WTC11 (cell line): ENCODE results near the gene SPACA7. TPM values are rescaled to one million over a fixed set of nuclear protein-coding genes. Genes with fewer than 3 reads are reported as not detected.

Experiments used
- ATAC-seq: fragments of 200-7000 bp; cut with Tn5 transposase; 2 replicates; pipeline ENCODE4 v1.10.0; 2021; ENCODE audit warnings: mild to moderate bottlenecking, moderate library complexity
- CTCF ChIA-PET: fragments of 300-600 bp; sonication (Branson Sonifier 250); formaldehyde crosslinking; loops from one replicate; lab custom pipeline; 2021; ENCODE audit warnings: antibody characterized with exemption; lab: Charles Lee
- POLR2A ChIA-PET: fragments of 350-600 bp; sonication (Branson Sonifier 250); formaldehyde crosslinking; loops from one replicate; lab custom pipeline; 2021; ENCODE audit warnings: antibody characterized with exemption; lab: Charles Lee
- DNase-seq: peaks from one replicate; pipeline ENCODE4 v3.0.0; 2021; ENCODE audit warnings: low spot score
- H3K27ac Mint-ChIP-seq: 2 replicates; pipeline ENCODE4 v1.8.0; 2021; ENCODE audit warnings: mixed read lengths
- H3K27me3 Mint-ChIP-seq: 2 replicates; pipeline ENCODE4 v1.8.0; 2021; ENCODE audit warnings: low read depth, mild to moderate bottlenecking, moderate library complexity, mixed read lengths
- H3K36me3 Mint-ChIP-seq: 2 replicates; pipeline ENCODE4 v1.8.0; 2021; ENCODE audit warnings: mixed read lengths
- H3K4me1 Mint-ChIP-seq: 2 replicates; pipeline ENCODE4 v1.8.0; 2022; ENCODE audit warnings: mixed read lengths
- H3K4me3 Mint-ChIP-seq: 2 replicates; pipeline ENCODE4 v1.8.0; 2021; ENCODE audit warnings: mild to moderate bottlenecking, moderate library complexity, mixed read lengths
- H3K9me3 Mint-ChIP-seq: 2 replicates; pipeline ENCODE4 v1.8.0; 2021; ENCODE audit warnings: mixed read lengths
- E2F1 ChIP-seq: sonication (generic); formaldehyde crosslinking; IDR thresholded peaks from 2 replicates; pipeline ENCODE4 v1.8.0; 2022; ENCODE audit warnings: mild to moderate bottlenecking, missing genetic modification reagents
- ELF4 ChIP-seq: sonication (generic); formaldehyde crosslinking; IDR thresholded peaks from 2 replicates; pipeline ENCODE4 v1.8.1; 2022; ENCODE audit warnings: low read depth, mild to moderate bottlenecking, moderate library complexity, missing genetic modification reagents
- FOXP1 ChIP-seq: sonication (generic); formaldehyde crosslinking; IDR thresholded peaks from 2 replicates; pipeline ENCODE4 v1.8.0; 2022; ENCODE audit warnings: missing genetic modification reagents, mild to moderate bottlenecking, moderate library complexity, borderline replicate concordance
- GTF2I ChIP-seq: fragments of 250-450 bp; sonication (Bioruptor Pico); conservative IDR thresholded peaks from 2 replicates; pipeline ENCODE4 v1.4.0; 2021; ENCODE audit warnings: mild to moderate bottlenecking
- HMGXB4 ChIP-seq: sonication (generic); formaldehyde crosslinking; IDR thresholded peaks from 2 replicates; pipeline ENCODE4 v1.8.1; 2023; ENCODE audit warnings: mild to moderate bottlenecking, moderate library complexity, missing genetic modification reagents
- MYBL2 ChIP-seq: sonication (generic); formaldehyde crosslinking; IDR thresholded peaks from 2 replicates; pipeline ENCODE4 v1.8.1; 2023; ENCODE audit warnings: mild to moderate bottlenecking, moderate library complexity, missing genetic modification reagents
- PRDM15 ChIP-seq: sonication (generic); formaldehyde crosslinking; IDR thresholded peaks from 2 replicates; pipeline ENCODE4 v1.8.0; 2022; ENCODE audit warnings: missing genetic modification reagents
- SMAD3 ChIP-seq: sonication (generic); formaldehyde crosslinking; IDR thresholded peaks from 2 replicates; pipeline ENCODE4 v1.8.0; 2022; ENCODE audit warnings: missing genetic modification reagents, mild to moderate bottlenecking, borderline replicate concordance
- SOX15 ChIP-seq: fragments of 250-450 bp; sonication (Bioruptor Pico); IDR thresholded peaks from 2 replicates; pipeline ENCODE4 v1.9.0; 2021; ENCODE audit warnings: mild to moderate bottlenecking
- TP53 ChIP-seq: sonication (generic); formaldehyde crosslinking; IDR thresholded peaks from 2 replicates; pipeline ENCODE4 v1.8.1; 2023; ENCODE audit warnings: mild to moderate bottlenecking, missing genetic modification reagents
- ZBTB21 ChIP-seq: sonication (generic); formaldehyde crosslinking; IDR thresholded peaks from 2 replicates; pipeline ENCODE4 v1.8.1; 2023; ENCODE audit warnings: mild to moderate bottlenecking, missing genetic modification reagents, borderline replicate concordance
- ZBTB43 ChIP-seq: sonication (generic); formaldehyde crosslinking; IDR thresholded peaks from 2 replicates; pipeline ENCODE4 v1.8.1; 2023; ENCODE audit warnings: mild to moderate bottlenecking, missing genetic modification reagents
- ZNF232 ChIP-seq: sonication (generic); formaldehyde crosslinking; IDR thresholded peaks from 2 replicates; pipeline ENCODE4 v1.8.0; 2022; ENCODE audit warnings: mild to moderate bottlenecking, missing genetic modification reagents
- ZNF423 ChIP-seq: fragments of 250-450 bp; sonication (Bioruptor Pico); IDR thresholded peaks from 2 replicates; pipeline ENCODE4 v2.1.2; 2022; ENCODE audit warnings: mild to moderate bottlenecking, moderate library complexity
- ZNF512 ChIP-seq: sonication (generic); formaldehyde crosslinking; IDR thresholded peaks from 2 replicates; pipeline ENCODE4 v1.8.1; 2022; ENCODE audit warnings: missing genetic modification reagents, borderline replicate concordance
- total RNA-seq: library from RNA; stranded (reverse); gene quantifications from 3 replicates; pipeline ENCODE4 v1.2.3, GENCODE V29; 2021

The SPACA7 gene
- total RNA-seq, 1 experiment from 2014 or later, result not detected

DNA sequence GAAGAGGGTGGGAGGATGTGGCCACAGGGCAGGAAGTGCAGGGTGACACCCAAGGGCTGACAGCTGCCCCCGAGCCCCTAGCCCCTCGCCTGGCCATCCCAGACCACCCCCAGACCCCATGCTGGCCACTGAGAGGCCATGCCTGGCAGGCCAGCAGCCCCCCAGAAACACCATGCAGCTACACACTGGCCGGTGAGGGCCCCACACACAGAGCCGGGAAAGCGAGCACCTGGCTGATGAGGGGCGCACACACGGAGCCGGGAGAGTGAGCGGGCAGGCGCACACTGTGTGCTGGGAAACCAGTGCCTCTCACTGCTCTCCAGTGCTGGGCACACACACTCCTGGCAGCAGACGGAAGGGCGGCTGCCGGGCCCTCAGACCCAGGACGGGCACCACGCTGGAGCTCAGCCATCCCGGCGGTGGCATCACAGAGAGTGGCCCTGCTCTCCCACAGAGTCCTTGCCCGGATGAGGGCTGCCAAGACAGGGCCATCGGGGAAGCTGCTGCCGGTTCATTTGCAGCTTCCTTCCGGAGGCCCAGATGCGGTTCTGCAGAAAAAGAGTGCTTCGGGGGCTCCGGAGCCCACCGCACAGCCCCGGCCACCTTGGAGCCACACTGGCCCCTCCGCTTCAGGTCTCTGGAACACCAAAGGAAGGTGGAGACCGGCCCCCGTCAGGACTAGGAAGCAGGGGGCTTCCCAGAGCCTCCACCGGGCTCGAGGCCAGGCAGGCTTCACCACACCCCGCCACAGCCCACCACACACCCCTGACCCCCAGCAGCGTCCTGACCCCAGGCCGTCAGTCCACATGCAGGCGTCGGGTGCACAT is 76.4 kb downstream of the SPACA7 start (continued):
- no peak for TF ChIP-seq ZNF512 (CRISPR knock-in tag)
- no peak for TF ChIP-seq MYBL2 (CRISPR knock-in tag)
- no peak for TF ChIP-seq ZBTB21 (CRISPR knock-in tag)
- TF ChIP-seq FOXP1 (CRISPR knock-in tag), result no peak
- TF ChIP-seq ELF4 (CRISPR knock-in tag), result no peak
- no peak for TF ChIP-seq E2F1 (CRISPR knock-in tag)
- TF ChIP-seq ZNF232, result no peak
- TF ChIP-seq HMGXB4 (CRISPR knock-in tag), result no peak
- TF ChIP-seq TP53 (CRISPR knock-in tag), result no peak
- no peak for TF ChIP-seq GTF2I (CRISPR knock-in tag)
- TF ChIP-seq, all 79 proteins: peak for 0

DNA sequence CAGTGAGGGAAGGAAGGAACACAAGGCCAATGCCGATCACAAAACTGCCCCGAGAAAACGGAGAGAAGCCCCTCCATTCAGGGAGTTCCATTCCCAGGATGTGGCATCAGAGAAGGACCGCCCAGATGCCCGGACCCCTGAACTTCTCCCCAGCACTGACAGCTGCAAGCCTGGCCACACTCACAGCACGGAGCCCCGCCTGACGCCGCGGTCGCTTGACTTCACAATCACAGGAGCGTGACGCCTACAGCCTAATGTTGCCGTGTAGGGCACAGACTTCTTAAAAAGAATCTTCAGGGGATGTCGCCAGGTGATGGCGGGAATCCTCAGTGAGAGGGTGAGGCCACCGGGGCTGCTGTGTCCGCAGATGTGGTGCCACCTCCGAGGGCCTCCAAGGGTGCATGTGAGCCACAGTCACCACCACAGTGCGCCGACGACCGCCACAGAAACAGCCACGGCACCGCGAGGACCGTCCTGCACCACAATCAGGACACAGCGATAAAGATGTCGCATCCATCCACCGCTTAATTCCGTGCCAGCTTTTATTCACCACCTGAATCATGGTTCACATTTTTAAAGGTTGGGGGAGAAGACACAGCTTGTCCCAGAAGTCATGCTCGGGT is 77.2 kb downstream of the SPACA7 start:
- H3K9me3 Mint-ChIP-seq, result peaks cover 6% of the 10 kb centered on the region
- H3K4me1 Mint-ChIP-seq, result no peaks in the 10 kb centered on the region
- H3K4me3 Mint-ChIP-seq, result no peak overlapping the region
- H3K27ac Mint-ChIP-seq, result no peak overlapping the region
- DNase-seq (no peak), ATAC-seq (no peak)
- no peaks in the 10 kb centered on the region for H3K27me3 Mint-ChIP-seq
- ChIA-PET POLR2A (no interaction called here), CTCF (interaction anchor here (1.9 to 3.3 kb wide), 2 partner anchors 10 to 57 kb away, joined by 5 to 18 read pairs; no protein-coding TSS in a partner anchor)
- no peak for TF ChIP-seq SOX15 (CRISPR knock-in tag)
- no peak for TF ChIP-seq SMAD3 (CRISPR knock-in tag)
- TF ChIP-seq ELF4 (CRISPR knock-in tag), result no peak
- 0 out of 2 replicates have a peak, but pooled peaks have one; percentile 52 for TF ChIP-seq PRDM15 (CRISPR knock-in tag)
- no peak for TF ChIP-seq ZNF423
- no peak for TF ChIP-seq ZBTB43 (CRISPR knock-in tag)
- no peaks in the 10 kb centered on the region for H3K36me3 Mint-ChIP-seq
